ENCODE data around the gene TFPT. TPM values are rescaled to one million over a fixed set of nuclear protein-coding genes. Genes with fewer than 3 reads are reported as not detected.

Gene TFPT
- total and polyA plus RNA-seq, 2 of the 13 experiments (the other 11 are each of a cell fraction or from before 2014, with no cell fraction given), result 8.4 to 10.7 TPM

DNA sequence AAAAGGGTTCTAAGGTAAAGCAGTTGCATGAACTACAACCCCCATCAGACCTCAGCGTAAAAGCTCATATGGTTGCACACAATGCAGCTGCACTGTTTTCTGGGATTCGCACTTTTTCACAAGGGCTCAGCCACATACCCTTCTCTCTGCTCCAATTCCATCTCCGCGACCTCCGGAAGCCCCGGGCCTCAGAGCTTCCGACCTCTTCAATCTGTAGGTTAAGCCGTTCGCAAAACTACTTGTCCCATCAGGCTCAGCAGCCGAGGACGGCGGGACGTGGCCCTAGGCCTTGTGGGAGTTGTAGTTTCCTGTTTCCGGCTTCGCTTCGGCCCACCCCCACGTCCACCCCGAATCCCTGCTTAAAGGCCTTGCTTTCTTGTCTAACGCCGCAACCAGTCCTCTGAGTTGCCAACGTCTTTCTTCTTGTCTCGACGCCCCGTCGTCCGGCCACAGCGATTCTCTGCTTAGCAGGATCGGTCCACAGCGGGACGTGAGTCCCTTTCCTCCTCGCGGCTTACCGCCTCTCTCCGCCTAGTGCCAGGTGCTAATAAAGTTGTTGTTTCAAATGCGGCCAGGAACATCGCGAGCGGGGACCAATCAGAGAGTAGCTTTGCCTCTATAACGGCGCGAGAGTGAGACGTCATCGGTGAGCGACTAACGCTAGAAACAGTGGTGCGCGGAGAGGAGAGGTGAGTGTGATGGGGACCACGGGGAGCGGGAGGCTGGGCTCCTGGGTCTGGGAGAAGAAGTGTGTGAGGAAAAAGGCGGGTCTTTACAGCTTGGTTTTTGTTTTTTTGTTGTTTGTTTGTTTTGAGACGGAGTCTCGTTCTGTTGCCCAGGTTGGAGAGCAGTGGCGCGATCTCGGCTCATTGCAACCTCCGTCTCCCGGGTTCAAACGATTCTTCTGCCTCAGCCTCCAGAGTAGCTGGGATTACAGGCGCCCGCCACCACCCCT is at the start of gene TFPT, which contains the start of gene PRPF31 (continued):
- no peak for TF ChIP-seq CCDC6 (CRISPR knock-in tag; IDR thresholded peaks at IDR 0.05)
- TF ChIP-seq RBM22 (optimal IDR thresholded peaks at IDR 0.05; ENCODE audit: low read length), result no peak
- TF ChIP-seq ZNF33A (CRISPR knock-in tag; IDR thresholded peaks at IDR 0.05; ENCODE audit: borderline replicate concordance), result peak; percentile 89; the same call in 1 of the 2 replicates
- TF ChIP-seq FIP1L1 (IDR thresholded peaks at IDR 0.05; ENCODE audit: borderline replicate concordance, insufficient read depth, low read depth, low read length), result peak; percentile 66; the same call in 1 of the 2 replicates
- TF ChIP-seq U2AF1 (optimal IDR thresholded peaks at IDR 0.05; ENCODE audit: low read depth, low read length), result peak; percentile 50
- peak; percentile 63; the same call in 1 of the 2 replicates for TF ChIP-seq ZNF589 (CRISPR knock-in tag; conservative IDR thresholded peaks at IDR 0.05)
- TF ChIP-seq HDAC1 (CRISPR knock-in tag; IDR thresholded peaks at IDR 0.05), result peak; percentile 99
- TF ChIP-seq ZNF180 (CRISPR knock-in tag; IDR thresholded peaks at IDR 0.05; ENCODE audit: borderline replicate concordance, low read depth), result no peak
- TF ChIP-seq SKI (IDR thresholded peaks at IDR 0.05; ENCODE audit: partially characterized antibody), result no peak
- peak; percentile 76; the same call in 1 of the 2 replicates for TF ChIP-seq ZBTB38 (CRISPR knock-in tag; IDR thresholded peaks at IDR 0.05)
- TF ChIP-seq MZF1 (CRISPR knock-in tag; IDR thresholded peaks at IDR 0.05; ENCODE audit: borderline replicate concordance), result no peak
- TF ChIP-seq, protein P1, sequence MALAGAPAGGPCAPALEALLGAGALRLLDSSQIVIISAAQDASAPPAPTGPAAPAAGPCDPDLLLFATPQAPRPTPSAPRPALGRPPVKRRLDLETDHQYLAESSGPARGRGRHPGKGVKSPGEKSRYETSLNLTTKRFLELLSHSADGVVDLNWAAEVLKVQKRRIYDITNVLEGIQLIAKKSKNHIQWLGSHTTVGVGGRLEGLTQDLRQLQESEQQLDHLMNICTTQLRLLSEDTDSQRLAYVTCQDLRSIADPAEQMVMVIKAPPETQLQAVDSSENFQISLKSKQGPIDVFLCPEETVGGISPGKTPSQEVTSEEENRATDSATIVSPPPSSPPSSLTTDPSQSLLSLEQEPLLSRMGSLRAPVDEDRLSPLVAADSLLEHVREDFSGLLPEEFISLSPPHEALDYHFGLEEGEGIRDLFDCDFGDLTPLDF (CRISPR knock-in tag; IDR thresholded peaks at IDR 0.05), result peak; percentile 28; the same call in 1 of the 2 replicates
- peak; percentile 21; the same call in 1 of the 2 replicates for TF ChIP-seq RBFOX2 (IDR thresholded peaks at IDR 0.05; ENCODE audit: low read depth, low read length)
- TF ChIP-seq, protein P2, sequence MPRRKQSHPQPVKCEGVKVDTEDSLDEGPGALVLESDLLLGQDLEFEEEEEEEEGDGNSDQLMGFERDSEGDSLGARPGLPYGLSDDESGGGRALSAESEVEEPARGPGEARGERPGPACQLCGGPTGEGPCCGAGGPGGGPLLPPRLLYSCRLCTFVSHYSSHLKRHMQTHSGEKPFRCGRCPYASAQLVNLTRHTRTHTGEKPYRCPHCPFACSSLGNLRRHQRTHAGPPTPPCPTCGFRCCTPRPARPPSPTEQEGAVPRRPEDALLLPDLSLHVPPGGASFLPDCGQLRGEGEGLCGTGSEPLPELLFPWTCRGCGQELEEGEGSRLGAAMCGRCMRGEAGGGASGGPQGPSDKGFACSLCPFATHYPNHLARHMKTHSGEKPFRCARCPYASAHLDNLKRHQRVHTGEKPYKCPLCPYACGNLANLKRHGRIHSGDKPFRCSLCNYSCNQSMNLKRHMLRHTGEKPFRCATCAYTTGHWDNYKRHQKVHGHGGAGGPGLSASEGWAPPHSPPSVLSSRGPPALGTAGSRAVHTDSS (CRISPR knock-in tag; conservative IDR thresholded peaks at IDR 0.05), result 0 out of 2 replicates have a peak, but pooled peaks have one; percentile 62
- TF ChIP-seq HMGA1 (CRISPR knock-in tag; conservative IDR thresholded peaks at IDR 0.05), result no peak
- TF ChIP-seq, protein P3, sequence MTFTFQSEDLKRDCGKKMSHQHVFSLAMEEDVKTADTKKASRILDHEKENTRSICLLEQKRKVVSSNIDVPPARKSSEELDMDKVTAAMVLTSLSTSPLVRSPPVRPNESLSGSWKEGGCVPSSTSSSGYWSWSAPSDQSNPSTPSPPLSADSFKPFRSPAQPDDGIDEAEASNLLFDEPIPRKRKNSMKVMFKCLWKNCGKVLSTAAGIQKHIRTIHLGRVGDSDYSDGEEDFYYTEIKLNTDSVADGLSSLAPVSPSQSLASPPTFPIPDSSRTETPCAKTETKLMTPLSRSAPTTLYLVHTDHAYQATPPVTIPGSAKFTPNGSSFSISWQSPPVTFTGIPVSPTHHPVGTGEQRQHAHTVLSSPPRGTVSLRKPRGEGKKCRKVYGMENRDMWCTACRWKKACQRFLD (CRISPR knock-in tag; IDR thresholded peaks at IDR 0.05; ENCODE audit: borderline replicate concordance), result peak; percentile 65; the same call in 1 of the 2 replicates
- no peak for TF ChIP-seq SNAPC2 (CRISPR knock-in tag; IDR thresholded peaks at IDR 0.05)
- TF ChIP-seq, protein P4, sequence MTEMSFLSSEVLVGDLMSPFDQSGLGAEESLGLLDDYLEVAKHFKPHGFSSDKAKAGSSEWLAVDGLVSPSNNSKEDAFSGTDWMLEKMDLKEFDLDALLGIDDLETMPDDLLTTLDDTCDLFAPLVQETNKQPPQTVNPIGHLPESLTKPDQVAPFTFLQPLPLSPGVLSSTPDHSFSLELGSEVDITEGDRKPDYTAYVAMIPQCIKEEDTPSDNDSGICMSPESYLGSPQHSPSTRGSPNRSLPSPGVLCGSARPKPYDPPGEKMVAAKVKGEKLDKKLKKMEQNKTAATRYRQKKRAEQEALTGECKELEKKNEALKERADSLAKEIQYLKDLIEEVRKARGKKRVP (CRISPR knock-in tag; IDR thresholded peaks at IDR 0.05), result peak in 1 of 2 experiments; percentile 66; a peak in 2 of 4 replicates
- no peak for TF ChIP-seq ZNF207 (IDR thresholded peaks at IDR 0.05; ENCODE audit: borderline replicate concordance)
- TF ChIP-seq REL (CRISPR knock-in tag; conservative IDR thresholded peaks at IDR 0.05), result no peak
- TF ChIP-seq ZNF274 (CRISPR knock-in tag; IDR thresholded peaks at IDR 0.05), result peak; percentile 46; the same call in 1 of the 2 replicates
- TF ChIP-seq MAFF (IDR thresholded peaks at IDR 0.05; ENCODE audit: low read depth, low read length), result no peak
- no peak for TF ChIP-seq ZNF549 (CRISPR knock-in tag; IDR thresholded peaks at IDR 0.05)
- TF ChIP-seq ZSCAN20 (CRISPR knock-in tag; IDR thresholded peaks at IDR 0.05; ENCODE audit: borderline replicate concordance), result no peak
